H1 (cell line): ENCODE measurements around the gene PACS1. TPM values are rescaled to one million over a fixed set of nuclear protein-coding genes. Genes with fewer than 3 reads are reported as not detected.

Experiments used
- BACH1 ChIP-seq: IDR thresholded peaks from 2 replicates; pipeline ENCODE4 v1.6.1; 2012; ENCODE audit warnings: low read length, improper control_type of control experiment
- BRCA1 ChIP-seq: IDR thresholded peaks from 2 replicates; pipeline ENCODE4 v1.6.1; 2012; ENCODE audit warnings: low read depth, low read length, improper control_type of control experiment
- CBX8 ChIP-seq: fragments of 300-800, 300-1000 bp; sonication (generic); IDR thresholded peaks from 2 replicates; pipeline ENCODE4 v1.7.1; 2016; ENCODE audit warnings: low read depth, low read length, borderline replicate concordance
- CHD1 ChIP-seq: IDR thresholded peaks from 2 replicates; pipeline ENCODE4 v1.6.1; 2012; ENCODE audit warnings: low read depth, low read length, improper control_type of control experiment
- CTCF ChIP-seq, 3 experiments: IDR thresholded peaks; 1 replicate in 2 of 3; 2 replicates in 1 of 3; pipeline versions ENCODE4 v1.5.1 to v1.6.1; 2011; ENCODE audit warnings: low read length in 3 of 3, mild to moderate bottlenecking in 3 of 3, inconsistent platforms in 2 of 3, low read depth in 1 of 3, moderate library complexity in 1 of 3; ENCODE audit not compliant: insufficient read depth in 1 of 3; ENCODE audit errors: control extremely low read depth in 1 of 3
- E2F6 ChIP-seq: IDR thresholded peaks from 2 replicates; pipeline ENCODE4 v1.6.1; 2012; ENCODE audit warnings: inconsistent platforms
- EGR1 ChIP-seq: IDR thresholded peaks from 2 replicates; pipeline ENCODE4 v1.6.1; 2011; ENCODE audit warnings: low read depth, low read length, borderline replicate concordance
- FOSL1 ChIP-seq: IDR thresholded peaks from 2 replicates; pipeline ENCODE4 v1.6.1; 2011; ENCODE audit warnings: mild to moderate bottlenecking, low read depth, low read length, moderate library complexity; ENCODE audit not compliant: insufficient read depth
- HDAC2 ChIP-seq, 2 experiments: fragments of 300-600 bp in 1 of 2; sonication (generic) in 1 of 2; IDR thresholded peaks; 2 replicates each; pipeline ENCODE4 v1.6.1; 2011 to 2012; ENCODE audit warnings: low read depth in 2 of 2, low read length in 2 of 2, mild to moderate bottlenecking in 2 of 2, moderate library complexity in 2 of 2, borderline replicate concordance in 1 of 2, inconsistent platforms in 1 of 2
- KDM4A ChIP-seq: IDR thresholded peaks from one replicate; pipeline ENCODE4 v1.7.1; 2012; ENCODE audit warnings: low read depth, mild to moderate bottlenecking, moderate library complexity, low read length, inconsistent platforms; ENCODE audit not compliant: severe bottlenecking
- PHF8 ChIP-seq: fragments of 200-600 bp; sonication (generic); conservative IDR thresholded peaks from 2 replicates; pipeline ENCODE4 v1.7.1; 2012; ENCODE audit warnings: low read depth, mild to moderate bottlenecking, inconsistent platforms, low read length, moderate library complexity
- POLR2A ChIP-seq, 2 experiments: IDR thresholded peaks; 1 replicate in 1 of 2; 2 replicates in 1 of 2; pipeline ENCODE4 v1.6.1; 2011; ENCODE audit warnings: low read depth in 2 of 2, low read length in 2 of 2, mild to moderate bottlenecking in 2 of 2; ENCODE audit errors: control extremely low read depth in 1 of 2
- RAD21 ChIP-seq, 2 experiments: IDR thresholded peaks in 1 of 2; conservative IDR thresholded peaks in 1 of 2; 2 replicates each; pipeline ENCODE4 v1.6.1; 2011; ENCODE audit warnings: low read depth in 2 of 2, low read length in 2 of 2, improper control_type of control experiment in 1 of 2, inconsistent platforms in 1 of 2, mild to moderate bottlenecking in 1 of 2, moderate library complexity in 1 of 2
- SIRT6 ChIP-seq: IDR thresholded peaks from one replicate; pipeline ENCODE4 v1.7.1; 2012; ENCODE audit warnings: low read length, inconsistent platforms
- SUZ12 ChIP-seq: fragments of 200-600 bp; sonication (generic); IDR thresholded peaks from 2 replicates; pipeline ENCODE4 v1.6.1; 2012; ENCODE audit warnings: mild to moderate bottlenecking, inconsistent platforms, low read length, moderate library complexity, mixed read lengths
- TBP ChIP-seq: IDR thresholded peaks from 2 replicates; pipeline ENCODE4 v1.6.1; 2011; ENCODE audit warnings: low read depth, low read length, improper control_type of control experiment
- TEAD4 ChIP-seq: IDR thresholded peaks from 2 replicates; pipeline ENCODE4 v1.6.1; 2012; ENCODE audit warnings: low read depth, low read length, inconsistent platforms, mixed read lengths
- YY1 ChIP-seq: IDR thresholded peaks from 2 replicates; pipeline ENCODE4 v1.6.1; 2011; ENCODE audit warnings: low read depth, mild to moderate bottlenecking, low read length
- ZNF274 ChIP-seq: IDR thresholded peaks from 2 replicates; pipeline ENCODE4 v1.7.0; 2012; ENCODE audit warnings: low read length, borderline replicate concordance; ENCODE audit errors: extremely low read depth
- polyA plus RNA-seq, 7 experiments: library from polyadenylated mRNA; depleted of rRNA in 3 of 7; stranded (reverse) in 5 of 7; unstranded in 2 of 7; fragments of >200 nt in 5 of 7; fragments of 200-250 nt in 2 of 7; gene quantifications; 1 replicate in 5 of 7; 2 replicates in 1 of 7; 4 replicates in 1 of 7; pipeline versions ENCODE4 v1.2.1 to v1.2.3, GENCODE V29; 2011 to 2013; ENCODE audit warnings: missing spikeins in 2 of 7, mixed read lengths in 2 of 7
- total RNA-seq: library from RNA; stranded (reverse); fragmentation: NEBNext Ultra II Directional; extraction: Animal tissue kit (Norgen Biotek cat#: 25700); gene quantifications from 2 replicates; pipeline ENCODE4 v1.2.1, GENCODE V29; 2021

Gene PACS1
- total and polyA plus RNA-seq, 2 of the 8 experiments (the other 6 are each of a cell fraction or from before 2014, with no cell fraction given) = 11.5 to 36.0 TPM

DNA sequence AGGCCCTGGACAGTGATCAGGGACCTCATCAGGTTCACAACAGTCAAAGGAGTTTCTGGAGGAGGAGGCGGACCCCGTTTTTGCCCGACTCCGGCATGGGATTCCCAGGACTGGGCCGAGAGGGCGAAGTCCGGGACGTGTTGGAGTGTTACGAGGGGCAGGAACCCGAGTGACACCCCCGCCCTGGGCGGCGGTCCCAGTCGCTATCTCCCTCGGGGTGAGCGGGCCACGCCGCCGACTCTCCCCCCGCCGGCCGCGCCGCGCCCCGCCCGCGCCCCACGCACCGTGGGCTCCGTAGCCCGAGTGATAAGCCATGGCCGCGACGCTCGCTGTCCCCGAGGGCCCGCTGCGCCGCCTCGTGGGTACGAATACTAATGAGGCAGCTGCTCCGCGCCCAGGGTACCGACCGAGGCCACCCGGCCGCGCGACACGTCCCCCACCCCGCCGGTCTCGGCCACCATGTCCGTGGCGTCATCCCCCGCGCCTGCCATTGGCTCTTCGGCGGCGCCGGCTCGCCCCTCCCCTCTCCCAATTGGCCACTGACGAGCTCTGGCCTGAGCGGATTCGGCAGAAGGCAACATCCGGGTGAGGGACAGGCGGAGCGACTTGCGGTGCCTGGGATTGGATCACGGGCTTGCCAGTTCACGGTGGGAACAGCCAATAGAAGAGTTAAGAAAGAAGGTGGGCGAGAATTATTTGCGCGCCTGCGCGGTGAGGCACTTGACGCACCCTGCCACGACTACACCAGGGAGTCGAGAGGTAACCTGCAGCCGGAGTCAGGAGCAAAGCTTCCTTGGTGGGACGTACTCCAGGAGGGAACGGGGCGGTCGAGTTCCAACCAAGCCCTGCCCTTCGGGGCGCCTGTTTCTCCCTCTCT is 218.8 kb downstream of the PACS1 start, which contains the start of gene YIF1A (continued):
- peak; percentile 29 for TF ChIP-seq KDM4A
- no peak for TF ChIP-seq TEAD4
- TF ChIP-seq YY1 = peak; percentile 82
- TF ChIP-seq ZNF274 = no peak
- no peak for TF ChIP-seq HDAC2 (IDR thresholded peaks at IDR 0.05; ENCODE audit: borderline replicate concordance in 1 of 2, low read depth in 2 of 2, low read length in 2 of 2)
- no peak for TF ChIP-seq CHD1
- no peak for TF ChIP-seq CTCF (IDR thresholded peaks at IDR 0.05; ENCODE audit: control extremely low read depth in 1 of 3, insufficient read depth in 1 of 3, low read depth in 1 of 3, low read length in 3 of 3)
- TF ChIP-seq SIRT6 = no peak
- no peak for TF ChIP-seq EGR1
- TF ChIP-seq CBX8 = no peak
- TF ChIP-seq BRCA1 = no peak
- peak; percentile 26; the same call in 1 of the 2 replicates for TF ChIP-seq TBP
- TF ChIP-seq PHF8 = peak; percentile 90
- no peak for TF ChIP-seq FOSL1
- no peak for TF ChIP-seq E2F6
- no peak for TF ChIP-seq SUZ12
- TF ChIP-seq BACH1 = peak; percentile 41; the same call in 1 of the 2 replicates
- TF ChIP-seq RAD21 (IDR thresholded peaks at IDR 0.05 in 1 of 2, conservative IDR thresholded peaks at IDR 0.05 in 1 of 2; ENCODE audit: low read depth in 2 of 2, low read length in 2 of 2) = no peak
- TF ChIP-seq POLR2A (IDR thresholded peaks at IDR 0.05; ENCODE audit: control extremely low read depth in 1 of 2, low read depth in 2 of 2, low read length in 2 of 2) = peak in 1 of 2 experiments; percentile 72; a peak in 2 of 3 replicates
